Activated T-cell treated with anti-CD3 and anti-CD28 coated beads for 24 hours (primary cell): ENCODE results near the gene KIF1A.

Source experiments
- DNase-seq: peaks from one replicate; pipeline ENCODE4 v3.0.0-alpha.2; 2020; ENCODE audit warnings: low read depth

KIF1A gene

GRCh38 chr2:240820607-240821428 is 799 bp upstream of the KIF1A start:
- no peak for DNase-seq

- no peak for DNase-seq
Measured at GRCh38 chr2:240819126-240819857, 727 bp downstream of the KIF1A start.

GRCh38 chr2:240818293-240819125 is 1.5 kb downstream of the KIF1A start:
- no peak for DNase-seq

GRCh38 chr2:240817496-240818292 is 2.3 kb downstream of the KIF1A start:
- no peak for DNase-seq

GRCh38 chr2:240816584-240817495 is 3.2 kb downstream of the KIF1A start:
- no peak for DNase-seq

- no peak for DNase-seq
Measured at GRCh38 chr2:240815761-240816583, 4.0 kb downstream of the KIF1A start.

GRCh38 chr2:240814946-240815760 is 4.9 kb downstream of the KIF1A start:
- no peak for DNase-seq

GRCh38 chr2:240814280-240814679 is 5.7 kb downstream of the KIF1A start:
- DNase-seq: no peak

- DNase-seq: no peak
Measured at GRCh38 chr2:240813231-240813921, 6.6 kb downstream of the KIF1A start.

GRCh38 chr2:240812721-240813120 is 7.3 kb downstream of the KIF1A start:
- DNase-seq: no peak

- DNase-seq: no peak
Measured at GRCh38 chr2:240812301-240812680, 7.7 kb downstream of the KIF1A start.

- DNase-seq: no peak
Measured at GRCh38 chr2:240811346-240812300, 8.4 kb downstream of the KIF1A start.

- DNase-seq: no peak
Measured at GRCh38 chr2:240810621-240811020, 9.4 kb downstream of the KIF1A start.

- no peak for DNase-seq
Measured at GRCh38 chr2:240810199-240810598, 9.8 kb downstream of the KIF1A start.

GRCh38 chr2:240809276-240809675 is 10.7 kb downstream of the KIF1A start:
- DNase-seq: no peak

- DNase-seq: no peak
Measured at GRCh38 chr2:240806459-240806858, 13.6 kb downstream of the KIF1A start.

- DNase-seq: no peak
Measured at GRCh38 chr2:240806006-240806405, 14.0 kb downstream of the KIF1A start.
